ENCODE results near the gene HDAC9.

HDAC9 gene

GRCh38 chr7:18574235-18574540, 78.6 kb downstream of the HDAC9 start:
- H3K4me3 ChIP-seq (ENCODE audit: control insufficient read depth, low read depth, low read length), result no peak overlapping the region
- no peak for TF ChIP-seq CTCF (IDR thresholded peaks at IDR 0.05; ENCODE audit: control insufficient read depth, insufficient read depth, low read depth, low read length, missing control alignments)
- no peak for DNase-seq (ENCODE audit: low read depth)

- TF ChIP-seq CTCF (IDR thresholded peaks at IDR 0.05; ENCODE audit: control insufficient read depth, insufficient read depth, low read depth, low read length, missing control alignments), result no peak
- H3K4me3 ChIP-seq (ENCODE audit: control insufficient read depth, low read depth, low read length), result no peak overlapping the region
- no peak for DNase-seq (ENCODE audit: low read depth)
Observed at GRCh38 chr7:18574676-18575075, 79.1 kb downstream of the HDAC9 start.

GRCh38 chr7:18575622-18576572, 80.3 kb downstream of the HDAC9 start:
- DNase-seq (ENCODE audit: low read depth), result no peak
- TF ChIP-seq CTCF (IDR thresholded peaks at IDR 0.05; ENCODE audit: control insufficient read depth, insufficient read depth, low read depth, low read length, missing control alignments), result no peak
- H3K4me3 ChIP-seq (ENCODE audit: control insufficient read depth, low read depth, low read length), result no peak overlapping the region

GRCh38 chr7:18577096-18577771, 81.7 kb downstream of the HDAC9 start:
- DNase-seq (ENCODE audit: low read depth), result no peak
- no peak for TF ChIP-seq CTCF (IDR thresholded peaks at IDR 0.05; ENCODE audit: control insufficient read depth, insufficient read depth, low read depth, low read length, missing control alignments)

GRCh38 chr7:18579698-18580097, 84.1 kb downstream of the HDAC9 start:
- TF ChIP-seq CTCF (IDR thresholded peaks at IDR 0.05; ENCODE audit: control insufficient read depth, insufficient read depth, low read depth, low read length, missing control alignments), result no peak

More at GRCh38 chr7:18577096-18577771, 81.7 kb downstream of the HDAC9 start:
- no peak overlapping the region for H3K4me3 ChIP-seq (ENCODE audit: control insufficient read depth, low read depth, low read length)

GRCh38 chr7:18580950-18581349, 85.4 kb downstream of the HDAC9 start:
- no peak overlapping the region for H3K4me3 ChIP-seq (ENCODE audit: control insufficient read depth, low read depth, low read length)
- no peak for DNase-seq (ENCODE audit: low read depth)
- no peak for TF ChIP-seq CTCF (IDR thresholded peaks at IDR 0.05; ENCODE audit: control insufficient read depth, insufficient read depth, low read depth, low read length, missing control alignments)

More at GRCh38 chr7:18579698-18580097, 84.1 kb downstream of the HDAC9 start:
- DNase-seq (ENCODE audit: low read depth), result no peak
- no peak overlapping the region for H3K4me3 ChIP-seq (ENCODE audit: control insufficient read depth, low read depth, low read length)
